ENCODE data around the gene KCP.
A peak's percentile ranks its signal among the peaks of the same experiment; 100 is the strongest.

The KCP gene

GRCh38 chr7:128879461-128879938, 31.0 kb downstream of the KCP start:
- H3K27me3 Mint-ChIP-seq = no peaks in the 10 kb centered on the region
- H3K27ac Mint-ChIP-seq = no peak overlapping the region
- no peaks in the 10 kb centered on the region for H3K9me3 Mint-ChIP-seq
- peaks cover 5% of the 10 kb centered on the region for H3K4me1 Mint-ChIP-seq
- no peaks in the 10 kb centered on the region for H3K36me3 Mint-ChIP-seq
- no peak overlapping the region for H3K4me3 Mint-ChIP-seq

GRCh38 chr7:128878226-128879105, 32.0 kb downstream of the KCP start:
- Mint-ChIP-seq H3K27ac (no peak overlapping the region), H3K27me3 (no peaks in the 10 kb centered on the region), H3K4me3 (no peak overlapping the region), H3K36me3 (no peaks in the 10 kb centered on the region), H3K9me3 (no peaks in the 10 kb centered on the region), H3K4me1 (peaks cover 3% of the 10 kb centered on the region)

GRCh38 chr7:128877756-128878120, 32.8 kb downstream of the KCP start:
- no peaks in the 10 kb centered on the region for H3K9me3 Mint-ChIP-seq
- H3K27me3 Mint-ChIP-seq = no peaks in the 10 kb centered on the region
- no peaks in the 10 kb centered on the region for H3K4me1 Mint-ChIP-seq
- H3K27ac Mint-ChIP-seq = no peak overlapping the region
- no peak overlapping the region for H3K4me3 Mint-ChIP-seq
- no peaks in the 10 kb centered on the region for H3K36me3 Mint-ChIP-seq

- H3K4me1 Mint-ChIP-seq = no peaks in the 10 kb centered on the region
- no peaks in the 10 kb centered on the region for H3K36me3 Mint-ChIP-seq
- no peak overlapping the region for H3K4me3 Mint-ChIP-seq
- H3K27me3 Mint-ChIP-seq = no peaks in the 10 kb centered on the region
- H3K9me3 Mint-ChIP-seq = no peaks in the 10 kb centered on the region
- H3K27ac Mint-ChIP-seq = no peak overlapping the region
Observed at GRCh38 chr7:128876978-128877755, 33.3 kb downstream of the KCP start.

GRCh38 chr7:128876586-128876977, 33.9 kb downstream of the KCP start:
- no peaks in the 10 kb centered on the region for H3K36me3 Mint-ChIP-seq

GRCh38 chr7:128876127-128876526, 34.4 kb downstream of the KCP start:
- Mint-ChIP-seq H3K4me3 (no peak overlapping the region), H3K36me3 (no peaks in the 10 kb centered on the region), H3K4me1 (no peaks in the 10 kb centered on the region), H3K27me3 (no peaks in the 10 kb centered on the region), H3K9me3 (no peaks in the 10 kb centered on the region), H3K27ac (no peak overlapping the region)

More at GRCh38 chr7:128876586-128876977, 33.9 kb downstream of the KCP start:
- Mint-ChIP-seq H3K4me1 (no peaks in the 10 kb centered on the region), H3K27ac (no peak overlapping the region), H3K9me3 (no peaks in the 10 kb centered on the region), H3K4me3 (no peak overlapping the region), H3K27me3 (no peaks in the 10 kb centered on the region)

- Mint-ChIP-seq H3K36me3 (no peaks in the 10 kb centered on the region), H3K27me3 (no peaks in the 10 kb centered on the region), H3K27ac (no peak overlapping the region), H3K4me1 (no peaks in the 10 kb centered on the region), H3K9me3 (no peaks in the 10 kb centered on the region), H3K4me3 (no peak overlapping the region)
Observed at GRCh38 chr7:128875523-128875948, 35.0 kb downstream of the KCP start.

GRCh38 chr7:128874140-128875031, 36.1 kb downstream of the KCP start:
- Mint-ChIP-seq H3K27me3 (no peaks in the 10 kb centered on the region), H3K36me3 (no peaks in the 10 kb centered on the region), H3K4me3 (no peak overlapping the region), H3K27ac (no peak overlapping the region), H3K9me3 (no peaks in the 10 kb centered on the region), H3K4me1 (peaks cover 5% of the 10 kb centered on the region)

GRCh38 chr7:128873234-128873633, 37.3 kb downstream of the KCP start:
- H3K27ac Mint-ChIP-seq = no peak overlapping the region
- H3K4me1 Mint-ChIP-seq = peaks cover 9% of the 10 kb centered on the region
- no peaks in the 10 kb centered on the region for H3K36me3 Mint-ChIP-seq
- H3K4me3 Mint-ChIP-seq = no peak overlapping the region
- H3K27me3 Mint-ChIP-seq = no peaks in the 10 kb centered on the region
- no peaks in the 10 kb centered on the region for H3K9me3 Mint-ChIP-seq

GRCh38 chr7:128872394-128872824, 38.1 kb downstream of the KCP start:
- Mint-ChIP-seq H3K4me3 (no peak overlapping the region), H3K27ac (no peak overlapping the region), H3K9me3 (no peaks in the 10 kb centered on the region), H3K4me1 (peaks cover 13% of the 10 kb centered on the region), H3K36me3 (no peaks in the 10 kb centered on the region), H3K27me3 (no peaks in the 10 kb centered on the region)

GRCh38 chr7:128871050-128871449, 39.5 kb downstream of the KCP start:
- Mint-ChIP-seq H3K4me1 (peaks cover 13% of the 10 kb centered on the region), H3K9me3 (no peaks in the 10 kb centered on the region), H3K4me3 (peak overlapping the region; percentile 11), H3K27ac (no peak overlapping the region), H3K27me3 (no peaks in the 10 kb centered on the region), H3K36me3 (no peaks in the 10 kb centered on the region)

GRCh38 chr7:128869944-128870285, 40.6 kb downstream of the KCP start:
- Mint-ChIP-seq H3K9me3 (no peaks in the 10 kb centered on the region), H3K27ac (no peak overlapping the region)

GRCh38 chr7:128869138-128869943, 41.2 kb downstream of the KCP start:
- Mint-ChIP-seq H3K27me3 (no peaks in the 10 kb centered on the region), H3K4me1 (peaks cover 28% of the 10 kb centered on the region), H3K4me3 (peak overlapping the region; percentile 23), H3K36me3 (peaks cover 4% of the 10 kb centered on the region), H3K27ac (no peak overlapping the region), H3K9me3 (no peaks in the 10 kb centered on the region)

More at GRCh38 chr7:128869944-128870285, 40.6 kb downstream of the KCP start:
- Mint-ChIP-seq H3K4me3 (peak overlapping the region; percentile 84), H3K27me3 (no peaks in the 10 kb centered on the region), H3K4me1 (peaks cover 22% of the 10 kb centered on the region), H3K36me3 (peaks cover 4% of the 10 kb centered on the region)

GRCh38 chr7:128868624-128869137, 41.8 kb downstream of the KCP start:
- Mint-ChIP-seq H3K9me3 (no peaks in the 10 kb centered on the region), H3K36me3 (peaks cover 4% of the 10 kb centered on the region), H3K4me3 (peak overlapping the region; percentile 70), H3K4me1 (peaks cover 32% of the 10 kb centered on the region), H3K27me3 (no peaks in the 10 kb centered on the region), H3K27ac (peak overlapping the region; percentile 62)
